Measurements from ENCODE around the gene CLRN1. TPM values are rescaled to one million over a fixed set of nuclear protein-coding genes. Genes with fewer than 3 reads are reported as not detected.
A peak's percentile ranks its signal among the peaks of the same experiment; 100 is the strongest.

Gene CLRN1
- total and polyA plus RNA-seq, 7 donors: not detected

DNA sequence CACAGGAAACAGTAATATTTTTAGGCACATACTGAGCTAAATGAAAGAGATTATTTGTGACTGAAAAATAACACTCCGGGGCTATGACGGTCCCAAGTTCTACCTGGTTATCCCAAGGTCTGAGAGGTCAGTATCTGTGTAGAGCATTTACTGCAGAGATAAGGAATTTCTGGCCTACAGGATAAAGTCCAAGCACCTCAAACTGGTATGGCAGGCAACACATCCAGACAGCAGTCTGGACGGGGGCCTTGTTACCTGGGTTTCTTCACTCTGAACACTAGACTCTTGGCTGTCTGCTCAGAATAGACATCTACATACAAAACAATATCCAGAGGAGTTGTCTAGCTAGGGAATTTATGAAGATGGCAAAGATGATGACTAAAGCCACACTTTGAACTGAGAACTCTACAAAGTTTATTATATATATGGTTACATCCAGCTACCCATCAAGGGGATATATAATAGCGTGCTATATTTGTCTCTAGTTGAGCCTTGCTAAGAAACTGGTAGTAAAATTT, 42.0 kb upstream of the CLRN1 start:
- DNase-seq: no peak
- Histone ChIP-seq H3K36me3 (no peaks in the 10 kb centered on the region), H3K27ac (peak overlapping the region in 1 of 4 donors; percentile 2), H3K4me1 (peaks cover 0 to 21% (median 15%) of the 10 kb centered on the region in 4 donors), H3K4me3 (no peak overlapping the region), H3K9me3 (no peaks in the 10 kb centered on the region), H3K27me3 (no peaks in the 10 kb centered on the region)
- intact Hi-C loops (cut with DNase I): loop anchor here (5.0 kb wide), 1 partner anchor 133 kb away; no protein-coding TSS in a partner anchor
- peak; percentile 68 to 93 (median 79) for TF ChIP-seq POLR2AphosphoS5 (IDR thresholded peaks at IDR 0.05)
- no peak for TF ChIP-seq POLR2A (IDR thresholded peaks at IDR 0.05)
- WGBS, 2 donors: 43 to 44% methylated on average over 4 of the region's 4 CpGs

GRCh38 chr3:151012753-151013152, 40.2 kb upstream of the CLRN1 start:
- H3K27ac ChIP-seq: no peak overlapping the region
- WGBS, 2 donors: 88% methylated on average over 3 of the region's 3 CpGs
- DNase-seq: no peak
- intact Hi-C loops (cut with DNase I): loop anchor here (5.0 kb wide), 1 partner anchor 135 kb away; no protein-coding TSS in a partner anchor
- H3K4me1 ChIP-seq: peaks cover 0 to 21% (median 15%) of the 10 kb centered on the region in 4 donors
- TF ChIP-seq POLR2AphosphoS5 (IDR thresholded peaks at IDR 0.05) (no peak), CTCF (IDR thresholded peaks at IDR 0.05) (no peak), EP300 (IDR thresholded peaks at IDR 0.05) (no peak), POLR2A (IDR thresholded peaks at IDR 0.05) (no peak)
- H3K27me3 ChIP-seq: peaks cover 0 to 5% (median 0%) of the 10 kb centered on the region in 3 donors
- no peak overlapping the region for H3K4me3 ChIP-seq
- H3K9me3 ChIP-seq: no peaks in the 10 kb centered on the region
- H3K36me3 ChIP-seq: no peaks in the 10 kb centered on the region

DNA sequence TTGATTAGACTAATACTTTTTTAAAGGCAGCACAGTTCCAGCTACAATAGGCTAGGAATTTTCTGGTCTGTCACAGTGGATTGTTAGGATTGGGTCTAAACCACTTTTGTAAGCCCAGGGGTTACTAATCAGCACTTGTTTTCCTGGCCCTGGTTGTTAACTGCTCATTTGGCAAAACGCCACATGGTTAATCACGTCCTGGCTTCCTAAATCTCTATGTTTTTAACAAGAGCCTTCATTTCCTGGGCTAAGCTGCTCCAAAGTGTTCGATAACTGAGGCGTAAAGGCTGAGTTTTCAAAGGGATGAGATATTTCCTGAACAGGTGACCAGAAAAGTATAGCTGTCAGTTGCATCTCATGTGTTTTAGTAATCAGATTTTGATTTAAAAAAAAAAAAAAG, 38.9 kb upstream of the CLRN1 start:
- no peak for DNase-seq
- H3K27me3 ChIP-seq: peaks cover 0 to 5% (median 0%) of the 10 kb centered on the region in 3 donors
- peaks cover 0 to 21% (median 14%) of the 10 kb centered on the region in 4 donors for H3K4me1 ChIP-seq
- WGBS, 2 donors: 33 to 42% methylated on average over 4 of the region's 4 CpGs
- H3K36me3 ChIP-seq: no peaks in the 10 kb centered on the region
- no peaks in the 10 kb centered on the region for H3K9me3 ChIP-seq
- no peak for TF ChIP-seq EP300 (IDR thresholded peaks at IDR 0.05)
- TF ChIP-seq POLR2A (IDR thresholded peaks at IDR 0.05): no peak
- no peak for TF ChIP-seq POLR2AphosphoS5 (IDR thresholded peaks at IDR 0.05)
- no peak for TF ChIP-seq CTCF (IDR thresholded peaks at IDR 0.05)
- H3K27ac ChIP-seq: no peak overlapping the region
- no peak overlapping the region for H3K4me3 ChIP-seq
- intact Hi-C loops (cut with DNase I): loop anchor here (5.0 kb wide), 1 partner anchor 136 kb away; no protein-coding TSS in a partner anchor

- intact Hi-C loops (cut with DNase I): loop anchor here (5.0 kb wide), 1 partner anchor 137 kb away; no protein-coding TSS in a partner anchor
- 75 to 81% methylated on average over 4 of the region's 4 CpGs for WGBS, 2 donors
- Histone ChIP-seq H3K36me3 (no peaks in the 10 kb centered on the region), H3K27ac (no peak overlapping the region), H3K4me1 (peaks cover 0 to 8% (median 4%) of the 10 kb centered on the region in 4 donors), H3K27me3 (peaks cover 0 to 5% (median 0%) of the 10 kb centered on the region in 3 donors), H3K9me3 (no peaks in the 10 kb centered on the region), H3K4me3 (no peak overlapping the region)
- TF ChIP-seq POLR2A (IDR thresholded peaks at IDR 0.05): no peak
- TF ChIP-seq POLR2AphosphoS5 (IDR thresholded peaks at IDR 0.05): no peak
- no peak for DNase-seq
Measured at GRCh38 chr3:151009981-151010380, 37.5 kb upstream of the CLRN1 start.

DNA sequence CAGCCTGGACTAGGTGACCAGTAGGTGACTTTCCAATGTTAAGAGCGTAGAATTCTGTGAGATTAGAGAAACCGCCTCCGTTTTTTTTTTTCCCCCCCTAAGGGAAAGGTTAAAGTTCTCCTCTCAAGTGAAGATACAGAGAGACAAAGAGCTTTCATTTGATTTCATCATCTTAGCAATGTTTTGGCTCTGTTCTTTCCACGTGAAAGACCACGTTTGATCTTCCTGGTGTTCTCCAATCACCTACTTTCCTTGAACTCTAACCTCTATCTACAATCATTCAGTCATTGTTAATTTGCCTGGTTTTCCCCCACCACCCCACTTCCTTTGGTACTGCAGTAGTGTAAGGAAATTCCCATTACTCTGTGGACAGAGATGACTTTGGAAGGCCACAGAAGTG, 36.9 kb upstream of the CLRN1 start:
- H3K4me1 ChIP-seq: peaks cover 0 to 4% (median 0%) of the 10 kb centered on the region in 4 donors
- H3K27ac ChIP-seq: no peak overlapping the region
- no peaks in the 10 kb centered on the region for H3K36me3 ChIP-seq
- WGBS, 2 donors: 86 to 92% methylated on average over 5 of the region's 5 CpGs
- no peaks in the 10 kb centered on the region for H3K9me3 ChIP-seq
- intact Hi-C loops (cut with DNase I): no loop called here
- peaks cover 0 to 5% (median 0%) of the 10 kb centered on the region in 3 donors for H3K27me3 ChIP-seq
- no peak for TF ChIP-seq POLR2A (IDR thresholded peaks at IDR 0.05)
- TF ChIP-seq CTCF (IDR thresholded peaks at IDR 0.05): no peak
- no peak for TF ChIP-seq POLR2AphosphoS5 (IDR thresholded peaks at IDR 0.05)
- no peak for TF ChIP-seq EP300 (IDR thresholded peaks at IDR 0.05)
- DNase-seq: no peak
- H3K4me3 ChIP-seq: no peak overlapping the region

Data from sigmoid colon (tissue), 7 donors.